Esophagus squamous epithelium (tissue), 5 donors: ENCODE data around the gene SCARF1. TPM values are rescaled to one million over a fixed set of nuclear protein-coding genes. Genes with fewer than 3 reads are reported as not detected.

Source experiments
- DNase-seq: peaks from one replicate; lab custom pipeline; 2025; lab: John Stamatoyannopoulos, UW
- H3K27ac ChIP-seq, 4 donors: fragments of 200-600 bp; sonication (generic); one replicate each; pipeline ENCODE4 v1.5.1; 2016 to 2019; ENCODE audit warnings: mild to moderate bottlenecking in 1 of 4
- H3K27me3 ChIP-seq, 4 donors: fragments of 200-600 bp; sonication (generic); 1 replicate in 3 of 4; 2 replicates in 1 of 4; pipeline versions ENCODE4 v1.5.1 to v1.6.0; 2017 to 2021; ENCODE audit warnings: antibody characterized with exemption in 1 of 4
- H3K36me3 ChIP-seq, 3 donors: fragments of 200-600 bp; sonication (generic); one replicate each; pipeline ENCODE4 v1.5.1; 2016 to 2019
- H3K4me1 ChIP-seq, 3 donors: fragments of 200-600 bp; sonication (generic); one replicate each; pipeline ENCODE4 v1.5.1; 2017 to 2019
- H3K4me3 ChIP-seq, 4 donors: fragments of 200-600 bp; sonication (generic); 1 replicate in 3 of 4; 2 replicates in 1 of 4; pipeline ENCODE4 v1.5.1; 2016 to 2019; ENCODE audit warnings: mild to moderate bottlenecking in 2 of 4, moderate library complexity in 1 of 4
- H3K9me3 ChIP-seq, 3 donors: fragments of 200-600 bp; sonication (generic); one replicate each; pipeline ENCODE4 v1.5.1; 2016 to 2019
- CTCF ChIP-seq, 6 experiments: fragments of 450-650 bp in 4 of 6; fragments of 200-600 bp in 2 of 6; sonication (generic) in 2 of 6; IDR thresholded peaks; one replicate each; pipeline ENCODE4 v1.5.1; 2016 to 2019; ENCODE audit warnings: antibody characterized with exemption in 6 of 6, mild to moderate bottlenecking in 4 of 6, moderate library complexity in 4 of 6
- POLR2A ChIP-seq, 4 donors: fragments of 450-650 bp; IDR thresholded peaks; one replicate each; pipeline ENCODE4 v1.6.1; 2017; ENCODE audit warnings: antibody characterized with exemption in 4 of 4, mild to moderate bottlenecking in 4 of 4, moderate library complexity in 3 of 4
- WGBS, 2 donors: methylation state at CpG; one replicate each; pipeline ENCODE4 v1.1.5; 2018; 5-methylcytosine and 5-hydroxymethylcytosine counted together
- intact Hi-C: fragments of 100-400 bp; cut with DNase I; formaldehyde crosslinking; loops from one replicate; pipeline ENCODE4 v1.15.0; 2022
- total RNA-seq, 4 donors: library from RNA; depleted of rRNA; stranded (reverse); fragments of >200 nt; gene quantifications; one replicate each; pipeline ENCODE4 v1.1.0, GENCODE V29; 2016
- donor health status: DM: yes; HTN: yes; CAD: no.

SCARF1 gene
- total RNA-seq, 4 donors from 2014 or later, result 2.0 to 5.7 (median 3.3) TPM

GRCh38 chr17:1651559-1651844 lies 6.0 kb upstream of the SCARF1 start:
- Histone ChIP-seq H3K27me3 (no peaks in the 10 kb centered on the region), H3K4me1 (peaks cover 26 to 53% (median 31%) of the 10 kb centered on the region in 3 donors), H3K36me3 (peaks cover 52 to 65% (median 58%) of the 10 kb centered on the region in 3 donors), H3K27ac (peak overlapping the region in 2 of 4 donors; percentile 51 to 92), H3K4me3 (no peak overlapping the region), H3K9me3 (no peaks in the 10 kb centered on the region)
- WGBS, 2 donors, result 89 to 90% methylated on average over 2 to 3 of the region's 4 CpGs
- intact Hi-C loops, result no loop called here
- no peak for DNase-seq
- TF ChIP-seq CTCF (IDR thresholded peaks at IDR 0.05), result no peak
- TF ChIP-seq POLR2A (IDR thresholded peaks at IDR 0.05), result no peak

GRCh38 chr17:1650731-1651558 lies 5.4 kb upstream of the SCARF1 start:
- intact Hi-C loops, result no loop called here
- Histone ChIP-seq H3K27me3 (no peaks in the 10 kb centered on the region), H3K36me3 (peaks cover 46 to 63% (median 52%) of the 10 kb centered on the region in 3 donors), H3K4me1 (peaks cover 30 to 58% (median 31%) of the 10 kb centered on the region in 3 donors), H3K4me3 (no peak overlapping the region), H3K9me3 (no peaks in the 10 kb centered on the region), H3K27ac (peak overlapping the region; percentile 51 to 100 (median 91))
- TF ChIP-seq POLR2A (IDR thresholded peaks at IDR 0.05), result no peak
- TF ChIP-seq CTCF (IDR thresholded peaks at IDR 0.05), result no peak
- 70 to 74% methylated on average over 8 to 9 of the region's 22 CpGs for WGBS, 2 donors
- no peak for DNase-seq

DNA sequence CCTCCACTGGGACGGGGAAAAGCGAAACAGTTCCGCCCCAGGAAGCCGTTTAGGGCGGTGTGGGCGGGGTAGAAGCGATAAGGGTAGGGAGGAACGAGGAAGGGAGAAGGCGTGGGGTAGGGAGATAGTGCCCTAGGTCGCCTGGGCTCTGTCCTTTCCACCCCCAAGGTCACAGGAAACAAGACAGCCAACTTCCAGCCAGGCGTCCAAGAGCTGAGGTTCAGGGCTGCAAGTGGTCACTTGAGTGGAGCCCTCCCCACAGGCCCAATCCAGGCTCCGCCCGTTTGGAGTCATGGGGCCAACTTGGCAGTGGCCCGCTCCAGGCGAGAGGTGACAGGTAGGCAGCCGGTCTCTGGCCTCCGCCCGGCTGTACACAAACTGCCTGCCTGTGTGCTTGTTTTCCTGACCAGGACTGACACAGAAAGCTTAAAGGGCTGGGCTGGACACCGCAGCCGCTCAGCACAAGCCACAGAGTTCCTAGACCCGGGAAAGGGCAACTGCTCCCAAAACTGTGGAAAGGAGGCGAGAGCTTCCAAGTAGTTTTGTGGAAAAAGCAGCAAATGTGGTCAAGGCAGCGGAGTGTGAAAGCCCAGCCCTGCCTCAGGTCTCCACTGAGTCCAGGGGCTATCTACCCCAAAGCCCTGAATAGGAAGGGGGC lies 4.4 kb upstream of the SCARF1 start, which contains the start of gene RILP:
Gene RILP, minus strand, starts transcription at position 23 of the 658 bp plus-strand sequence. CDS start 62 bp downstream, outside the sequence.
- Histone ChIP-seq H3K9me3 (no peaks in the 10 kb centered on the region), H3K4me3 (peak within 1 kb of the TSS; percentile 49 to 86 (median 69)), H3K4me1 (peaks cover 31 to 68% (median 32%) of the 10 kb centered on the region in 3 donors), H3K27ac (peak within 1 kb of the TSS; percentile 90 to 100 (median 96)), H3K36me3 (peaks cover 39 to 57% (median 43%) of the 10 kb centered on the region in 3 donors), H3K27me3 (no peaks in the 10 kb centered on the region)
- peak in 1 of 4 donors; percentile 10 for TF ChIP-seq POLR2A (IDR thresholded peaks at IDR 0.05)
- no peak for TF ChIP-seq CTCF (IDR thresholded peaks at IDR 0.05)
- intact Hi-C loops, result no loop called here
- 20 to 36% methylated on average over 5 to 7 of the region's 23 CpGs for WGBS, 2 donors
- DNase-seq, result no peak

- no peak for DNase-seq
- intact Hi-C loops, result no loop called here
- no CpG with 5 or more reads among the region's 100 CpGs for WGBS, 2 donors
- Histone ChIP-seq H3K4me3 (peak overlapping the region; percentile 49 to 86 (median 69)), H3K27ac (peak overlapping the region; percentile 90 to 100 (median 96)), H3K36me3 (peaks cover 34 to 50% (median 35%) of the 10 kb centered on the region in 3 donors), H3K27me3 (no peaks in the 10 kb centered on the region), H3K9me3 (no peaks in the 10 kb centered on the region), H3K4me1 (peaks cover 34 to 76% (median 37%) of the 10 kb centered on the region in 3 donors)
- TF ChIP-seq CTCF (IDR thresholded peaks at IDR 0.05), result peak in 4 of 6 experiments; percentile 11 to 98 (median 88)
- TF ChIP-seq POLR2A (IDR thresholded peaks at IDR 0.05), result peak in 2 of 4 donors; percentile 49 to 65
Observed at GRCh38 chr17:1648963-1649843, 3.7 kb upstream of the SCARF1 start.
